HG02840 (cell line): ENCODE results near the gene ST7L.

Experiments used
- ATAC-seq: cut with Tn5 transposase; IDR thresholded peaks from one replicate; pipeline ENCODE4 v1.9.1; 2021; ENCODE audit warnings: mild to moderate bottlenecking, moderate library complexity, moderate number of reproducible peaks; ENCODE audit not compliant: unreplicated experiment, low FRiP score

The ST7L gene

DNA sequence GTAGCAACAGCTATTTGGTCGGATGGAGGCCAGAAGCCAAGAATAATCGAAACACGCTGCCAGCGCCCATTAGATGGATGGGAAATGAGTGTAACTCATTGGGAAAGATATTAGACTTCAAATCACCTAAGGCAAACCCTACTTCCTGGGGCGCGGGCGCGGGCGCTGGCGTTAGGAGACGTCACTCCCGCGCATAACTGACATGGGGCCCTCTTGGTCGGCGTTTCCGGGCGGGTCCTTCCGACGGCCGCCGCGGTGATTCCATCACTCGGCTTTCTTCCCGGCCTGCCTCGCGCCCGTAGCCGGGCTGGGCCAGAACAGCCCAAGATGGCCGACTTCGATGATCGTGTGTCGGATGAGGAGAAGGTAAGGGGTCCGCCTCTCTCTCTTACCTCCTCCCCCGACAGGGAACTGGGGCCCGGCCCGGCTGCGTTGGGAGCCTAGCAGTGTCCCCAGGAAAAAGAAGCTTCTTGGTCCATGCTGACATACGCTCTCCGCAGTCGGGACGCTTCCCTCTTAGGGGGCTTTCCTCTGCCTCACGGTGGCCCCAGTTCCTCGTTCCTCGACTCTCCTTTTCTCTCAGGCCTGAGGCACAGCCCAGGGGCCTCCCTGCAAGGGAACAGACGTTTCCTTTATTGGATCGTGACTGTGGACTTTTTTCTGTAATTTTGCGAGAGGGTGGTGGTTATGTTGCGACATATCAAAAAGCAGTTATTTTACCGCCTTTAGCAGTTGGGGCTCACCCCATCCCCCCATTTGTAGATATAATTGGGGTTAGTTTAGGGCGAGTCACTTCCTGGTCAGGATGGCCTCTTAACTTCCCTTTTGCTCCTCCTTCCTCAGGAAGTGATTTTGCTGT is 806 bp upstream of the ST7L start, which contains the start of gene CAPZA1:
Gene CAPZA1 (plus strand): TSS at position 315 of the 859 bp plus-strand sequence. CDS start 13 bp downstream, at position 328.
- peak; percentile 85 for ATAC-seq

DNA sequence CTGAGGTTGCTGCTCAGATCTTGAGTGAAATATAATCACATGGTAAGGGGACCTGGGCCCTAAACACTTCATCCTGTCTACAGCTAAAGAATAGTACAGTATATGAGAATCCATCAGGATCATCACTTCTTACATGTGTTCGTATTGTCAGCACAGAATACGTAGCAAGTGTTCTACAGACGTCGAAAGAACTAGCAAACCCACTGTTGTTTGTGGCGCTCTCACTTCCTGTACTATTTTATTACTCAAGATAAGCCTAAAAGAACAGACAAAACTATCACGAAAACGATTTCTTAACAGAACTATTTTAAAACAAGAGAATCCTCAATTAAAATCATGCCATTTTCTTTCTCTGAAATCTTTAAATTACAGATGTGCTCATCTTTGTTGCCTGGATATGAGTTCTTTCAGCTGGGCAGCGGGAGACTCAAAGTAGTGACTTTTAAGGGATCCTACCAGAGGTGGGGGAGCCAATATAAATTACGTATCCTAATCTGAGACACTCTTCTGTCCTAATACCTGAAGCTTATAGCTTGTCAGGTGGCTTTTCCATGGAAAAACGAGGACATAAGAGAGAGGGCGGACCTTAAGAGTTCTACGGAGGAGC is 724 bp downstream of the ST7L start:
- no peak for ATAC-seq

DNA sequence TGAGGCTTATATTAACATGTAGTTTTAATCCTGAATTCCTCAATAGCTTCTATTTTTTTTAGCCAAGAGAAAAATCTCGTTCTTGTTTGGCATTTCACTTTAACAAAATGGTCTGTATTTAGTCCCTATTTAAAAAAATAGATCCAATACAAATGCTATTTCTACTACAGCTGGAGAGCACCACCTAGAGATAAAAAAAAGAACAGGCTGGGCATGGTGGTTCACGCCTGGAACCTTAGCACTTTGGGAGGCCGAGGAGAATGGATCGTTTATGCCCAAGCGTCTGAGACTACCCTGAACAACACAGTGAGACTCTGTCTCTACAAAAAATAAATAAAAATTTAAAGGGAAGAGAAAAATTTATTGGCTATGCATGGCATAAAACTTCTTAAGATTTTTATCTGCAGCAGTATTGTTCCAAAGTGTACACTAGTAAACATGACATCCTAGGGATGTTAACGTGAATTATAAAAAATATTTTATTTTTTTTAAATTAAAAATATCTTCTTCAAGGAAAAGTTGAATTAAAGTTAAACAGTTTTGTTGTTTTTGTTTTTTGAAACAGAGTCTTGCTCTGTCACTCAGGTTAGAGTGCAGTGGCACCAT is 4.4 kb downstream of the ST7L start:
- ATAC-seq = no peak

DNA sequence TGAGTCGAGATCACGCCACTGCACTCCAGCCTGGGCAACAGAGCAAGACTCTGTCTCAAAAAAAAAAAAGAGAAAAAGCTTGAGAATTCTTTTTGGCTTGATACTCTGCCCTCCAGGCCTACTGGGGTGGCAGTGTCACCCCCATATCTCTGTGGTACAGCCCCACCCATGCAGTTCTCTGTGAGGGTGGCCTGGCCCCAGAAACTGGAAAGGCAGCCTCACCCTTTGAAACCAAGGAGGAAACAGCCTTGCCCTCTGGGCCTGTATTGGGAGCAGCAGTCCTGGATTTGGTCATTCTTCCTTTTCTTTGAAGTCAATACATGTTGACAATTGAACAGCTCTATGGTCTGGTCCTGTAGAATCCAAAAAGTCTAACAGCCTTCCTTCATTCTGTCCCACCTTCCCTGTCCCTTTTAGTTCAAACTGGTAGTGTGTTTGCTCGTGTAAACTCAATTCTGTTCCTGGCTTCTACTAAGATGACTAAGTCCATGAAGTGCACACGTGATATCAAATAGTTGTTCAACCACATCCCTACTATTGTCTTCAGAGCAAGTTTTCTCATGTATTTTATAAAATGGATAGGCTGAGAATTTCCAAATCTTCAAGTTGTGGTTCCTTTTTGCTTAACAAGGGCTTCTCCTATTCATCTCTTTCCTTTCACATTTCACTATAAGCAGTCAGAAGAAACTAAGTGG is 13.2 kb downstream of the ST7L start:
- ATAC-seq = no peak

DNA sequence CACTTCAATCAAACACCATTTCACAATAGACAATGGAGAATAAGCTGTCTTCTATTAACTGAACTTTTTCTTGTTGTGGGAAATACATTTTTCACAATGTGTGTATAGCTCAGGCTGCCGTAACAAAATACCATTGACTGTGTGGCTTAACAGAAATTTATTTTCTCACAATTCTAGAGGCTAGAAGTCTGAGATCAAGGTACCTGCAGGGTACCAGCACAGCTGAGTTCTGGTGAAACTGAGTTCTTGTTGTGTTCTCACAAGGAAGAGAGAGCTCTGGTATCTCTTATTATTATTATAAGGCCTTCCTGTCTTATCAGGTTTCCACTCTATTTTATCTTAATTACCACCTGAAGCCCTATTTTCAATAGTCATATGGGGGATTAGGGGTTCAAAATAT is 15.4 kb downstream of the ST7L start:
- no peak for ATAC-seq

DNA sequence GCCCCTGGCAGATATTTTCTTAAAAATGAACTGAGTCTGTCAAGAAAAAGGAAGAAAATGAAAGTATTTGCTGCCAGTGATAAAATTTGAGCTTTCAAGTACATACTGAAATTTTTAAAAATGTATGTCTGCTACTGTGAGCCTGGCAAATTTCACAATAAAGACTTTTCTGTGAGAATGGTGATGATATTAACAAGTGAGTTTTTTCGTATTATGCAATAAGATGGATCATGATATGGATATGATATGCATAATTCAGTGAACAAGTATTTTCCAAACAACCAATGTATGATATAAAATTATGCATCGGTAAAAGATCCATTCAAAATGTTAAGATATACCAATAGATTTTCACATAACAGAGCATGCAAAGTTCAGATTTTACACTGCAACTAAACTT is 15.9 kb downstream of the ST7L start:
- ATAC-seq = no peak

DNA sequence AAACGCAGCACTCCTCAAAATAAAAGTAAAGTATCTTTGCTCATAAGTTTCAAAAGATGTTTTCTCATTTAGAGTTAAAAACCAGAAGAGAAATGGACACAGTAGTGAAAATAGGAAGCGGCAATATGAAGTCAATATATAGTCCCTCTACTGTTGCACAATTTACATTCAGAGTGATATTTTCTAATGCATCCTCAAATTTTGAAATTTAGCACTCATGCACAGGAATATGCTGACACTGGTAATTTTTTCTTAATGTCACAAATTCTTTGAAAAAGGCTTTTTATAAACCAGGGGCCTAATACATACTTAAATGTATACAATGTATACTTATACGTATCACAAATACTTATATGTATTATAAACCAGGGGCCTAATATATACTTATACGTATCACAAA is 19.5 kb downstream of the ST7L start:
- no peak for ATAC-seq

DNA sequence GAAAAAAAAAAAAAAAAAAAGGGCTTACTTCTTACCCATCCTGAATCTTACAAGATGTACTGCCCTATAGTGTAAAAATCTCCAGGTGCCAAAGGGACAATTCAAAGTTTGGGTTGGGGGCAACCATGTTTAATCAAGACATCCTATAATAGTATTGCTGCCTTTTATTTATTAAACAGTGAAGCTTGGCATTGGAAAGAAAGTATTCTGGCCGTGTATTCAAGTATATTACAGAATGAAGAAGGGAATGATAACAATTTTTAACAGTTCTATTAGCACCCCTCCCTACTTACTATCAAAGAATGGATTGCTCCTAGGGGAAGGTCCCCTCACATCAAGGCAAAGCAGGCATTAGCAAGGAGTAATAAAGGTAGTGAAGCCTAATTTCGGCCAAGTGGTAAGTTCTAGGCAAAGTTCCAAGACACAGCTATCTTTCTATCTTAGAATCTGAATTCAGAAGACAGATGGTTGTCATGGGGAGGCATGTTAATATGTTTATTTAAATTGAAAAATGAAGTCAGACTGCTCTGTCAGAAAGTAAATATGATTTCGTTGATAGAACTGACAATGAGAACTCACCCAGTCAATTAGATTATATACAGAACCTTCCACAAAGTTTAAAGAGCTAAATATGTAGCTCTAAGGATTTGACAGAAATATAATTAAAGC is 24.6 kb downstream of the ST7L start:
- ATAC-seq = no peak

DNA sequence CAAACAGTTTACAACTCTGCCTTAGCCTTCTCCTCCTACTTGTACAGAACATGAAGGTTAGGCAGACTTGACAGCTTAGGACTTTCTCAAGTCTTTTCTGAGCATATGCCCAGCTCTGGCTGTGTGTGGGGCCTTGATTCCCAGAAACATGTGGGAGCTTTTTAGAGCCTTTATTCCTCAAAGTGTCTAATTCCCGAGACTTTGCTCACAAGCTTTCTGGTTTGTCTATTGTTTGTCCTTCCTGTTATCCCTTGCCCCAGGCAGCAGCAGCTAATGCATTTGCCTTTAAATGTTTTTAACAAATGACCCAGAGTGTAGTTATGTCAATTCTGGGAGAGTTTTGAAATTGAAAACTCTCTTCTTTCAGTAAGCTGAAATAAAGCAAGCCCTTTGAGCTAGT is 29.2 kb downstream of the ST7L start:
- no peak for ATAC-seq

DNA sequence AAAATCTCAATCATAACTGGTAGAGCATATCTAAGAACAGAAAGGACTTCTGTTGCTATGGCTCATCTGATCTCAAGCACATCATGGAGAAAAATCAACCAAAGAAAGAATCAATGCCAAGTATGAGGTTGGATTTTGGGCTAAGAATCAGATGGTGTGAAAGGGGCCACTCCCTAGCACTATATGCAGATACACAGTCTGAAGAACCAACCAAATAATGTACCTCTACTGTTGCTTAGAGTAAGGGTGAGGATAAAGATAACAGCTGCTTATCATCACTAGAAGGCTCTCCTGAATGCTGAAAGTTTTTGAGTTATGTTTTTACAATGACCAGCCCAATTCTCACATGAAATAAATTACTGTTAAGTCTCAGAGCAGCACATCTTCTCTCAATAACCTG is 35.6 kb downstream of the ST7L start:
- no peak for ATAC-seq

DNA sequence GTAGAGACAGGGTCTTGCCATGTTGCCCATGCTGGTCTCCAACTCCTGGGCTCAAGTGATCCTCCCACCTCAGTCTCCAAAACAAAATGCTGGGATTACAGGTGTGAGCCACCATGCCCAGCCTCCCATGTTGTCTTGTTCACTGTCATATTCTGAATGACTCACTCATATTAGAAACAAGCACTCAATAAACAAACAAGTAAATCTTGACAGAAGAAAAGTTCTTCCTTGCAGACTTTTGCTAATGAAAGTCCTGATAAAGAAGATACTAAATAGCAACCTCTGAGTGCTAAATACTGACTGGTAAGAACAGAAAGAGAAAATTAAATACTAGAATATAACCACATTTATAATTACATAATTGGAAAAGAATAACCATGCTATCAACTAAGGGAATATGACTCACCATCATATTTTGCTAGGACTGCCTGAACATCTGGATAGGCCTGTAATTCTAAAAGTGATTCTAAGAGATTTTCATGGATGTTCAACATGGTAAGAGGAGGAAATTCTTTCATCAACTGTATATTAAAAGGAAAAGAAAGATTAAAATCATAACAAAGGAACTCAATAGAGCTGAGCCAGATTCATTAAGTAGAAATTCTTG is 37.3 kb downstream of the ST7L start:
- ATAC-seq = no peak

DNA sequence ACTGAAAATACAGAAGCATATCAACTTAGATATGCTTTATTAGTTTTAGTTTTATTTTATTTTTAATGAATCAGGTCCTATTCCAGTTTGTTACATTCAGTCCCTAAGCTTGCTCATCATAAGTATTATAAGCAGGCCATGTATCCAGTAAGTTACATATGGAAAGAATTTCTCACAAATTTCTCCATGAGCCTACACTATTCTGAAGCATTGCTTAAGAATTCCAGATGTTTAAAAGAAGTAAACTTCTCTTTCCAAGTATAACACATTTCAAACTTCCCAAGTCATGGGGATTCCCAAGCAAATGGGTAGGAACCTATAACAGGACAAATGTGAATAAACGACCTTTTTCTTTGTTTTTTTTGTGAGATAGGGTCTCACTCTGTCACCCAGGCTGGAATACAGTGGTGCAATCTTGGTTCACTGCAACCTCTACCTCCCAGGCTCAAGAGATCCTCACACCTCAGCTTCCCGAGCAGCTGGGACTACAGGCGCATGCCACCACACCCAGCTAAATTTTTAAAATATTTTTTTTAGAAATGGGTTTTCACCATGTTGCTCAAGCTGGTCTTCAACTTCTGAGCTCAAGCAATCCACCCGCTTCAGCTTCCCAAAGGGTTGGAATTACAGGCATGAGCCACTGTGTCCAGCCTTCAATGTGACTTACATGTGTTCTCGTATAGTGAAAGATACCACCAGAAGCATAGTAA is 39.0 kb downstream of the ST7L start:
- no peak for ATAC-seq

DNA sequence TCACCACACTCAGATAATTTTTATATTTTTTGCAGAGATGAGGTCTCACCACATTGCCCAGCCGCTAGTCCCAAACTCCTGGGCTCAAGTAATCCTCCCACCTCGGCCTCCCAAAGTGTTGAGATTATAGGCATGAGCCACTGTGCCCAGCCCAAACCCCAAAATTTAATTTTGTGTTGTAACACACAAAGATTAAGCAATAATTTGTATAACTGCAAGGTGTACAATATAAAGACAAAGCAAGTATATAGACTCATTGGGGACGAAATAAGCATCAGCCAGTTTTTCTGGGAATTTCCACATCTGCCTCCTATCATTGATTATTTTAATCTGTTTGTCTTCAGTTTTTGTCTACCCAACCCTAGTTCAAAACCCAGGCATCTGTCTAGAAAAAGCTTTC is 42.7 kb downstream of the ST7L start:
- no peak for ATAC-seq

DNA sequence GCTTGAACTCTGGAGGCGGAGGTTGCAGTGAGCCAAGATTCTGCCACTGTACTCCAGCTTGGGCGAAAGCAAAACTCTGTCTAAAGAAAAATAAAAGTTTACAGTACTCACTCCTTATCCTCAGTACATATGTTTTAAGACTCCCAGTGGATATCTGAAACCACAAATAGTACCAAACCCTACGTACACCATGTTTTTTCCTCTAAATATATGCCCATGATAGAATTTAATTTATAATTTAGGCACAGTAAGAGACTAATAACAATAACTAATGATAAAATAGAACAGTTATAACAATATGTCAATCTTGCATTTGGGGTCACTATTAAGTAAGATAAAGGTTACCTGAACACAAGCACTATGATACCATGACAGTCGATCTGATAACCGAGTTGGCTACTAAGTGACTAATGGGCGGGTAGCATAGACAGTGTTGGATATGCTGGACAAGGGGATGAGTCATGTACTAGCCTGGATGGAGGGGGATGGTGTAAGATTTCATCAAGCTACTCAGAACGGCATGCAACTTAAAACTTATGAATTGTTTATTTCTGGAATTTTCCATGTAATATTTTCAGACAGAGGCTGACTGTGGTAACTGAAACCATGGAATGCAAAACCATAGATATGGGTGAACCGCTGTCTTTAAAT is 43.7 kb downstream of the ST7L start:
- ATAC-seq = no peak

DNA sequence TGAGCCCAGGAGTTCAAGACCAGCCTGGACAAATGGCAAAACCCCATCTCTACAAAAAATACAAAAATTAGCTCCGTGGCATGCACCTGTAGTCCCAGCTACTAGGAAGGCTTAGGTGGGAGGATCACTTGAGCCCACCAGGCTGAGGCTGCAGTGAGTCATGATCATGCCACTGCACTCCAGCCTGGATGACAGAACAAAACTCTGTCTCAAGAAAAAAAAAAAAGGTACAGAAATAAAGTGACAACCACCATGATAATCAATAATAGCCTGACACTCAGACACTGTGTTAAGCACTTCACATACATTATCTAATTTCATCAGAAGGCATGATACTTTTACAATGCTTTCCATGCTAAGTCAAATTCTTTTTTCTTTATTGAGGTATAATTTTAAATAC is 53.1 kb downstream of the ST7L start:
- no peak for ATAC-seq

DNA sequence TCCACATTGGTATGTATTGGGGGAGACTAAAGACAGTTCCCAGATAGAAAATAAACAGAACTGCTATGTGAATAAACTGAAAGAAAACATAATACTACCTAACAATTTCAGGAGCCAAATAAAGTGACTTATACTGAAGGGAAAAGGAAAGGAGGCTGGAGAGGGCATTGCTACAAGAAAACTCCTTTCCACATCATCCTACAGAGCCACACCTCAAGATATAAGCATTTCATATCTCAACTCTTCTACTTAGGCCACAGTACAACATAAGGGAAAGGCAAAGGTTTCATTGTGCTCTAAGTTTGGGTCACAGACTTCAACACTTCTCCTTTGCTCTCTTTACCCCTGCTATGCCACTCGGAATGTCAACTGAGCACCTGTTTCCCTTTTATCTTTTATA is 54.9 kb downstream of the ST7L start:
- no peak for ATAC-seq

DNA sequence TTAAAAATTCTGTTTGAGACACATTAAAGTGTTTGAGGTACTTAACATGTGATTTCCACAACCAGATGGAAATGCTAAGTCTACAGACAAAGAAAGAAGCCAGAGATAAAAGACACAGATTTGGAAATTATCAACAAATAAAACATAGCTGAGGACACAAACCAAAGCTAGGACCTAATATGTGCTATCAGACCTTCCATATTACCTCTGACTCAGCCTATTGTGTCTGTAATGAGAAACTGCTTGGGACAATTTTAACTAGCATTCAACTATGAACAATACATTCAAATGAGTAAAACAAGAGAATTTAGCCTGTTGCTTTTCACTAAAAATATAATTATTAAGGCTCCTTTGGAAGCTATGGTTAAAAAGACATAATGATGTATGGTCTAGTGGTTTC is 55.6 kb downstream of the ST7L start:
- no peak for ATAC-seq

DNA sequence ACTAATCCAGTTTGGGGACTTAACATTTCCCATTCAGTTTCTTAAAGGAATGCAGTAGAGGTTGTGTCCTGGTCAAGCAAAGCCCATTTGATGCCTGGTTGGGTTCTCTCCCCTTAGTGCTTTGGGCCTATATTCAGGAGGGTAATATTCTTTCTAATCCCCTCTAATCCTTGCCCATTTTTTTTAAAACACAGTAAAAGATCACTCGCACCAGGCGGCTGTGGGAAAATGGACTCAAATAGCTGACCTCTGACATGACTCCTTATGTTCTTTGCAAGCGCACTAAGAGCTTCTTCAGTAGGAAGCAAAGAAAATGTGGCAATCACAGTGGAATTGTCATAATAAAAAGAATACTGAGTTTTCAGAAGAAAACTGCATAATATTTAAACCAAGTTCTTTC is 60.3 kb downstream of the ST7L start:
- ATAC-seq = no peak

DNA sequence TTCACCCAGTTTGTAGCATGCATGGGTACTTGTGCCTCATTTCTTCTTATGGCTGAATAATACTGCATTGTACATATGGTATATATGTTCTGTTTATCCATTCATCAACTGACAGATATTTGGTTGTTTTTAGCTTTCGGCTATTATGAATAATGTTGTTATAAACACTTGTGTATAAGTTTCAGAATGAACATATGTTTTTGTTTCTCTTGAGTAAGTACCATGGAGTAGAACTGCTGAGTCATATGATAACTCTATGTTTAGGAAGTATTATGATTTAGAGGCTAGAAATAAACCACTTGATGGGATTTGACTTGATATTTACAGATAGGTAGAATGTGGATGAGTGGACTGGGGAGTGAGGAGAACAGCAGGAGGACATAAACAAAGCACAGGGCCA is 61.6 kb downstream of the ST7L start:
- no peak for ATAC-seq
